ENCODE results near the gene PAMR1. TPM values are rescaled to one million over a fixed set of nuclear protein-coding genes. Genes with fewer than 3 reads are reported as not detected.

PAMR1 gene
- total and polyA plus RNA-seq, 10 of the 15 experiments (the other 5 are each of a cell fraction or from before 2014, with no cell fraction given) = 0.04 TPM; not detected in 9

- TF ChIP-seq IKZF2 (IDR thresholded peaks at IDR 0.05) (peak; percentile 49 to 72; a peak in 3 of 4 replicates), NFIC (IDR thresholded peaks at IDR 0.05; ENCODE audit: low read depth, low read length) (peak; percentile 89), NBN (IDR thresholded peaks at IDR 0.05) (peak; percentile 46; the same call in 1 of the 2 replicates), BCLAF1 (IDR thresholded peaks at IDR 0.05) (no peak), FOXM1 (IDR thresholded peaks at IDR 0.05; ENCODE audit: low read depth, low read length) (peak; percentile 88; the same call in 1 of the 2 replicates), CBX3 (IDR thresholded peaks at IDR 0.05; ENCODE audit: borderline replicate concordance, low read depth) (no peak), TCF7 (IDR thresholded peaks at IDR 0.05; ENCODE audit: borderline replicate concordance) (peak; percentile 66; the same call in 1 of the 2 replicates), TCF3 (IDR thresholded peaks at IDR 0.05; ENCODE audit: borderline replicate concordance, insufficient read depth, low read depth, low read length) (peak; percentile 61; the same call in 1 of the 2 replicates), CBFB (IDR thresholded peaks at IDR 0.05; ENCODE audit: low read depth) (0 out of 2 replicates have a peak, but pooled peaks have one; percentile 44), ESRRA (IDR thresholded peaks at IDR 0.05; ENCODE audit: low read length) (no peak), CREB1 (IDR thresholded peaks at IDR 0.05; ENCODE audit: low read depth) (peak; percentile 85), ZNF217 (IDR thresholded peaks at IDR 0.05) (peak; percentile 40; the same call in 1 of the 2 replicates)
- TF ChIP-seq, protein P1, sequence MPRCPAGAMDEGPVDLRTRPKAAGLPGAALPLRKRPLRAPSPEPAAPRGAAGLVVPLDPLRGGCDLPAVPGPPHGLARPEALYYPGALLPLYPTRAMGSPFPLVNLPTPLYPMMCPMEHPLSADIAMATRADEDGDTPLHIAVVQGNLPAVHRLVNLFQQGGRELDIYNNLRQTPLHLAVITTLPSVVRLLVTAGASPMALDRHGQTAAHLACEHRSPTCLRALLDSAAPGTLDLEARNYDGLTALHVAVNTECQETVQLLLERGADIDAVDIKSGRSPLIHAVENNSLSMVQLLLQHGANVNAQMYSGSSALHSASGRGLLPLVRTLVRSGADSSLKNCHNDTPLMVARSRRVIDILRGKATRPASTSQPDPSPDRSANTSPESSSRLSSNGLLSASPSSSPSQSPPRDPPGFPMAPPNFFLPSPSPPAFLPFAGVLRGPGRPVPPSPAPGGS (IDR thresholded peaks at IDR 0.05; ENCODE audit: borderline replicate concordance, insufficient read depth, low read depth, low read length, poor library complexity, severe bottlenecking) = peak; percentile 49
- TF ChIP-seq, protein P2, sequence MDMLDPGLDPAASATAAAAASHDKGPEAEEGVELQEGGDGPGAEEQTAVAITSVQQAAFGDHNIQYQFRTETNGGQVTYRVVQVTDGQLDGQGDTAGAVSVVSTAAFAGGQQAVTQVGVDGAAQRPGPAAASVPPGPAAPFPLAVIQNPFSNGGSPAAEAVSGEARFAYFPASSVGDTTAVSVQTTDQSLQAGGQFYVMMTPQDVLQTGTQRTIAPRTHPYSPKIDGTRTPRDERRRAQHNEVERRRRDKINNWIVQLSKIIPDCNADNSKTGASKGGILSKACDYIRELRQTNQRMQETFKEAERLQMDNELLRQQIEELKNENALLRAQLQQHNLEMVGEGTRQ (IDR thresholded peaks at IDR 0.05; ENCODE audit: borderline replicate concordance, low read depth, low read length) = no peak; the same call in 1 of the 2 replicates
- TF ChIP-seq, protein P3, sequence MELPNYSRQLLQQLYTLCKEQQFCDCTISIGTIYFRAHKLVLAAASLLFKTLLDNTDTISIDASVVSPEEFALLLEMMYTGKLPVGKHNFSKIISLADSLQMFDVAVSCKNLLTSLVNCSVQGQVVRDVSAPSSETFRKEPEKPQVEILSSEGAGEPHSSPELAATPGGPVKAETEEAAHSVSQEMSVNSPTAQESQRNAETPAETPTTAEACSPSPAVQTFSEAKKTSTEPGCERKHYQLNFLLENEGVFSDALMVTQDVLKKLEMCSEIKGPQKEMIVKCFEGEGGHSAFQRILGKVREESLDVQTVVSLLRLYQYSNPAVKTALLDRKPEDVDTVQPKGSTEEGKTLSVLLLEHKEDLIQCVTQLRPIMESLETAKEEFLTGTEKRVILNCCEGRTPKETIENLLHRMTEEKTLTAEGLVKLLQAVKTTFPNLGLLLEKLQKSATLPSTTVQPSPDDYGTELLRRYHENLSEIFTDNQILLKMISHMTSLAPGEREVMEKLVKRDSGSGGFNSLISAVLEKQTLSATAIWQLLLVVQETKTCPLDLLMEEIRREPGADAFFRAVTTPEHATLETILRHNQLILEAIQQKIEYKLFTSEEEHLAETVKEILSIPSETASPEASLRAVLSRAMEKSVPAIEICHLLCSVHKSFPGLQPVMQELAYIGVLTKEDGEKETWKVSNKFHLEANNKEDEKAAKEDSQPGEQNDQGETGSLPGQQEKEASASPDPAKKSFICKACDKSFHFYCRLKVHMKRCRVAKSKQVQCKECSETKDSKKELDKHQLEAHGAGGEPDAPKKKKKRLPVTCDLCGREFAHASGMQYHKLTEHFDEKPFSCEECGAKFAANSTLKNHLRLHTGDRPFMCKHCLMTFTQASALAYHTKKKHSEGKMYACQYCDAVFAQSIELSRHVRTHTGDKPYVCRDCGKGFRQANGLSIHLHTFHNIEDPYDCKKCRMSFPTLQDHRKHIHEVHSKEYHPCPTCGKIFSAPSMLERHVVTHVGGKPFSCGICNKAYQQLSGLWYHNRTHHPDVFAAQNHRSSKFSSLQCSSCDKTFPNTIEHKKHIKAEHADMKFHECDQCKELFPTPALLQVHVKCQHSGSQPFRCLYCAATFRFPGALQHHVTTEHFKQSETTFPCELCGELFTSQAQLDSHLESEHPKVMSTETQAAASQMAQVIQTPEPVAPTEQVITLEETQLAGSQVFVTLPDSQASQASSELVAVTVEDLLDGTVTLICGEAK (IDR thresholded peaks at IDR 0.05; ENCODE audit: borderline replicate concordance) = peak; percentile 85
- TF ChIP-seq, protein P4, sequence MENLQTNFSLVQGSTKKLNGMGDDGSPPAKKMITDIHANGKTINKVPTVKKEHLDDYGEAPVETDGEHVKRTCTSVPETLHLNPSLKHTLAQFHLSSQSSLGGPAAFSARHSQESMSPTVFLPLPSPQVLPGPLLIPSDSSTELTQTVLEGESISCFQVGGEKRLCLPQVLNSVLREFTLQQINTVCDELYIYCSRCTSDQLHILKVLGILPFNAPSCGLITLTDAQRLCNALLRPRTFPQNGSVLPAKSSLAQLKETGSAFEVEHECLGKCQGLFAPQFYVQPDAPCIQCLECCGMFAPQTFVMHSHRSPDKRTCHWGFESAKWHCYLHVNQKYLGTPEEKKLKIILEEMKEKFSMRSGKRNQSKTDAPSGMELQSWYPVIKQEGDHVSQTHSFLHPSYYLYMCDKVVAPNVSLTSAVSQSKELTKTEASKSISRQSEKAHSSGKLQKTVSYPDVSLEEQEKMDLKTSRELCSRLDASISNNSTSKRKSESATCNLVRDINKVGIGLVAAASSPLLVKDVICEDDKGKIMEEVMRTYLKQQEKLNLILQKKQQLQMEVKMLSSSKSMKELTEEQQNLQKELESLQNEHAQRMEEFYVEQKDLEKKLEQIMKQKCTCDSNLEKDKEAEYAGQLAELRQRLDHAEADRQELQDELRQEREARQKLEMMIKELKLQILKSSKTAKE (IDR thresholded peaks at IDR 0.05; ENCODE audit: low read depth, poor library complexity, severe bottlenecking) = peak; percentile 69
Measured at GRCh38 chr11:35390737-35391682, 134.4 kb downstream of the PAMR1 start (continued).
